Activated B cell treated with CpG ODN at 0.5 μM for 24 hours (primary cell): ENCODE measurements around the gene RHAG. TPM values are rescaled to one million over a fixed set of nuclear protein-coding genes. Genes with fewer than 3 reads are reported as not detected.

Experiments used
- ATAC-seq: fragments of 200-7000 bp; cut with Tn5 transposase; one replicate; pipeline ENCODE4 v1.10.0; 2021; ENCODE audit warnings: low read depth, mild to moderate bottlenecking, moderate library complexity
- CTCF ChIA-PET: fragments of 350-600 bp; sonication (Branson Sonifier 250); formaldehyde crosslinking; loops from one replicate; lab custom pipeline; 2021; ENCODE audit warnings: antibody characterized with exemption; lab: Charles Lee
- POLR2A ChIA-PET: fragments of 350-600 bp; sonication (Branson Sonifier 250); formaldehyde crosslinking; loops from one replicate; lab custom pipeline; 2021; ENCODE audit warnings: antibody characterized with exemption; lab: Charles Lee
- DNase-seq: peaks from one replicate; pipeline ENCODE4 v3.0.0; 2022
- H3K27ac Mint-ChIP-seq: one replicate; pipeline ENCODE4 v1.8.0; 2020; ENCODE audit warnings: mixed read lengths
- H3K27me3 Mint-ChIP-seq: one replicate; pipeline ENCODE4 v1.8.0; 2021; ENCODE audit warnings: mixed read lengths
- H3K36me3 Mint-ChIP-seq: one replicate; pipeline ENCODE4 v1.8.0; 2021; ENCODE audit warnings: low read depth, mixed read lengths
- H3K4me1 Mint-ChIP-seq: one replicate; pipeline ENCODE4 v1.8.0; 2021; ENCODE audit warnings: mixed read lengths
- H3K4me3 Mint-ChIP-seq: one replicate; pipeline ENCODE4 v1.8.0; 2020; ENCODE audit warnings: mild to moderate bottlenecking, mixed read lengths
- H3K9me3 Mint-ChIP-seq: one replicate; pipeline ENCODE4 v1.8.0; 2020; ENCODE audit warnings: mixed read lengths
- intact Hi-C: fragments of 100-400 bp; cut with micrococcal nuclease; formaldehyde crosslinking; loops from one replicate; pipeline ENCODE4 v1.15.1; 2024
- total RNA-seq: library from RNA; stranded (reverse); gene quantifications from 2 replicates; pipeline ENCODE4 v1.2.3, GENCODE V29; 2022
- TF ChIP-seq, protein P1 (sequence below): fragments of 200-600 bp; IDR thresholded peaks from one replicate; pipeline ENCODE4 v1.8.0; 2022; ENCODE audit warnings: antibody characterized with exemption, mild to moderate bottlenecking

RHAG gene
- not detected in 2 replicates for total RNA-seq

DNA sequence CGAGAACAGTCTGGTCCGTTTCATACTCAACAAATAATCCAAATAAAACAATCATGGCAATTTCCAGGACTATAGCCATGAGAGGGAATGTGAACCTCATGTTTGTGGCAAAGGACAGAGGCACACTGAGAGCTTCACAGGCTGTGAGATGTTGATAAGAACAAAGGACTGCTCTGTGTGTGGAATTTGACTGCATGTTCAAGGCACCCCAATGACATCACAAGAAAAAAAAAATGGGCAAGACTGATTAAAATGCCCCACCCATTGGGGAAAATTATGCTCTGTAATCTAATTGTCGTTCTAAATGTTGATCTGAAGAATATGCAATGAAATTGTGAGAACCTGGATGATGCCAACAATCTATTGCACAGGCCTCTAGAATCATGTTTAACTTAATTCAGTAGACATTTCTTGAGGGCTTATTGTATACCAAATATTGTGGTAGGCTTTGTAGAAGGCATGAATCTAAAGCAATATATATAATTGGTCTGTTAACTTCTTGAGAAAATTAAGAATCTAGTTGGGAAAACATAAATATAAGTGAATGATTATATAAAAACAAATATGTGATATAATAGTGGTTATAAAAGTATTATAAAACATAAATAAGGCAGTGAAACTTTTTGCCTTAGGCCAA is at the start of gene RHAG:
RHAG (minus strand) TSS at position 127 of the 637 bp plus-strand sequence; CDS start at position 100, 27 bp downstream.
- Mint-ChIP-seq H3K9me3 (no peaks in the 10 kb centered on the region), H3K36me3 (no peaks in the 10 kb centered on the region), H3K27me3 (no peaks in the 10 kb centered on the region), H3K27ac (no peak within 1 kb of the TSS), H3K4me1 (no peaks in the 10 kb centered on the region), H3K4me3 (no peak within 1 kb of the TSS)
- intact Hi-C loops, result no loop called here
- POLR2A ChIA-PET, result no interaction called here
- DNase-seq (no peak), ATAC-seq (no peak)
- CTCF ChIA-PET, result no interaction called here
- TF ChIP-seq, protein P1, sequence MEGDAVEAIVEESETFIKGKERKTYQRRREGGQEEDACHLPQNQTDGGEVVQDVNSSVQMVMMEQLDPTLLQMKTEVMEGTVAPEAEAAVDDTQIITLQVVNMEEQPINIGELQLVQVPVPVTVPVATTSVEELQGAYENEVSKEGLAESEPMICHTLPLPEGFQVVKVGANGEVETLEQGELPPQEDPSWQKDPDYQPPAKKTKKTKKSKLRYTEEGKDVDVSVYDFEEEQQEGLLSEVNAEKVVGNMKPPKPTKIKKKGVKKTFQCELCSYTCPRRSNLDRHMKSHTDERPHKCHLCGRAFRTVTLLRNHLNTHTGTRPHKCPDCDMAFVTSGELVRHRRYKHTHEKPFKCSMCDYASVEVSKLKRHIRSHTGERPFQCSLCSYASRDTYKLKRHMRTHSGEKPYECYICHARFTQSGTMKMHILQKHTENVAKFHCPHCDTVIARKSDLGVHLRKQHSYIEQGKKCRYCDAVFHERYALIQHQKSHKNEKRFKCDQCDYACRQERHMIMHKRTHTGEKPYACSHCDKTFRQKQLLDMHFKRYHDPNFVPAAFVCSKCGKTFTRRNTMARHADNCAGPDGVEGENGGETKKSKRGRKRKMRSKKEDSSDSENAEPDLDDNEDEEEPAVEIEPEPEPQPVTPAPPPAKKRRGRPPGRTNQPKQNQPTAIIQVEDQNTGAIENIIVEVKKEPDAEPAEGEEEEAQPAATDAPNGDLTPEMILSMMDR, result no peak

DNA sequence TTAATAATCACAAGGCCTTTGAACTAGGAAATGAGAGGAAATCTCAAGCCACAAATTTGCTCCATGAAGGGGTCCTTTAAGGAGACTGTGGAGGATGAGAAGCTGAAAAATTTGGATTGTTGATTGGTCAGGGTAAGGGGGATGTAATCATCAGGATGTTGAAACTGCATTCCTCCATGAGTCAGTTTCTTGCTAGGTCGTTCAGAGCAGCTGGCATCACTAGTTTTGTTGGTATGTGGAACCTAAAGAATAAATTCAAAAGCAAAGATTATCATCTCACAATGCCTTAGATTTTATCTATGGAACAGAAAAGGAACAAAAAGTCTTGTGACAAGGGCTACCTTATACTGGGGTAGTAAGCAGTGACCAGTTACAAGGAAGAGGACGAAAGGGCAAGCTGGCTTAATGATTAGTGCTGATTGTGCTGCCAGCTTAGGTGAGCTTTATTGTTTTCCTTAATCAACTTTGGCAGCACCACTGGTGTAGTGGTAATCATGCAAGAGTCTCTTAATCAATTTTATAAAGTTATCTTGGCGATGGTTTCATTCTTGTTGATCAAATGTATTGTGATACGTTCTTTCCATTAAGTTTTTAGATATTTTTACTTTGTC is 40.1 kb upstream of the RHAG start:
- TF ChIP-seq, protein P1, result no peak
- ATAC-seq (no peak), DNase-seq (no peak)
- no peaks in the 10 kb centered on the region for H3K27me3 Mint-ChIP-seq
- ChIA-PET POLR2A (no interaction called here), CTCF (no interaction called here)
- no peak overlapping the region for H3K27ac Mint-ChIP-seq
- intact Hi-C loops, result no loop called here
- no peak overlapping the region for H3K4me3 Mint-ChIP-seq
- H3K4me1 Mint-ChIP-seq, result no peaks in the 10 kb centered on the region
- no peaks in the 10 kb centered on the region for H3K36me3 Mint-ChIP-seq
- H3K9me3 Mint-ChIP-seq, result peaks cover 6% of the 10 kb centered on the region

DNA sequence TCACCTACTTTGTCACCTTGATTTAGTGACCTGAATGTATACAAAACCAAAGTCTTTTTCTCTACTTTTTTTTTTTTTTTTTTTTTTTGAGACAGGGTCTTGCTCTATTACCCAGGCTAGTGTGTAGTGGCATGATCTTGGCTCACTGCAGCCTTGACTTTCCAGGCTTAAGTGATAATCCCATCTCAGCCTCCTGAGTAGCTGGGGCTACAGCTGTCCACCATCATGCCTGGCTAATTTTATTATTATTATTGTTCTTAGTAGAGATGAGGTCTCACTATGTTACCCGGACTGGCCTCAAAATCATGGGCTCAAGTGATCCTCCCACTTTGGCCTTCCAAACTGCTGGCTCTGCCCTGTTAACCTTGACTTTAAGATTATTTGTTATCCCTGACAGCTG is 39.2 kb upstream of the RHAG start:
- Mint-ChIP-seq H3K27ac (no peak overlapping the region), H3K9me3 (peaks cover 6% of the 10 kb centered on the region), H3K36me3 (no peaks in the 10 kb centered on the region), H3K27me3 (no peaks in the 10 kb centered on the region), H3K4me3 (no peak overlapping the region), H3K4me1 (no peaks in the 10 kb centered on the region)
- intact Hi-C loops, result no loop called here
- POLR2A ChIA-PET, result no interaction called here
- CTCF ChIA-PET, result no interaction called here
- TF ChIP-seq, protein P1, result no peak
- DNase-seq, result no peak
- ATAC-seq, result no peak

DNA sequence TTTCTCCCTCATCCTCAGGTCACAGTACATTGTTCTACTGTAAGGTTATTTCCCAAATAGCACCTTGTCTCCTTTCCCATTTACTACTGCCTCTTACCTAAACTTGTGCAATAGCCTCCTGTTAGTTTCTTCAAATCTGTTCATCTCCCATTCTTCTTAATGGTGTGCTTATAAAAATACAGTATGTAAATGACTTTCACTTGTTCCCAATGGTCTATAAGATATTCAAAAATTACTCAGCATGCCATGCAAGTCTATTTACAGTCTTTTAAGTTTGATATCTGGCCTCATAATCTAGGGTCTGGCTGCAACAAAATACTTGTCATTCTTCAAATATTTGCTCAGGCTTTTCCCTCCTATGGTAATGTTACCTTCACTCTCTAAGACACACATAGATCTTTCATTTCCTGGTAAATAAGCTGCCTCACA is 31.5 kb upstream of the RHAG start:
- ATAC-seq (no peak), DNase-seq (no peak)
- TF ChIP-seq, protein P1, result no peak
- CTCF ChIA-PET, result no interaction called here
- no peaks in the 10 kb centered on the region for H3K36me3 Mint-ChIP-seq
- H3K4me1 Mint-ChIP-seq, result no peaks in the 10 kb centered on the region
- H3K9me3 Mint-ChIP-seq, result peaks cover 10% of the 10 kb centered on the region
- H3K27ac Mint-ChIP-seq, result no peak overlapping the region
- no peaks in the 10 kb centered on the region for H3K27me3 Mint-ChIP-seq
- H3K4me3 Mint-ChIP-seq, result no peak overlapping the region
- intact Hi-C loops, result no loop called here
- POLR2A ChIA-PET, result no interaction called here

DNA sequence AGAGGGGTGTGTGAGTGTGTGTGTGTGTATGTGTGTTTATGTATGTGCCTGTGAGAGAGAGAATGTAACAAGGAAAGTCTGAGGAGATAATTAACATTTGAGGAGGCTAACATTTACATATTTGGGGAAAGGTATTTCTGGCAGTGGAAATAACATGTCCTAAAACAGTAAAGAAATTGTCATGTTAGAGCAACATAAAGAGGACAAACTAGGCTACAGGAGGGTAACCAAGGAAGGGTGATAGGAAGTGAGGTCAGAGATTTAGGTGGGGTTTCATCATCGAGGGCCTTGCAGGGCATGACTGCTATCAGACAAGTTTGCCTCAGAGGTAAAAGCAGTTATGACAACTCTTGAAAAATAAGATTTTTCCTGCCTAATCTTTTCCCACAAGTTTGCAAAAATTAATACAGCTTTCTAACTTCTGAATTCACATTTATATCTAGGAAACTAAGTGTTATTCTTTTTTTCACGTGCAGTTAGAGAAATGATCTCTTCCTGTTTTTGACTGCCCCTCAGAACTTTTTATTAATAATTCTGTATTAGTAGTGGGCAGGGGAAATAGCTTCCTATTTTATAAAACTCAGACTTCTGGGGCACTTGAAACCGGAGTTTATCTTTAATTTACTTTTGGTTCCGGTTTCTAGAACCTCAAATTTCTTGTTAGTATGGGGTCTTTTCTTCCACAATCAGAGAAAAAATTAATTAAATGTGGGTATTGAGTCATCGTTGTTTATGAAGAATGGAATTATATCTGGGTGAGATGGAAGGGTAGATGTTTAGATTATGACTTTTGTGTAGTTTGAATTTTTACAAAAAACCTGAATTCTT is 30.5 kb upstream of the RHAG start:
- ATAC-seq (no peak), DNase-seq (no peak)
- no peaks in the 10 kb centered on the region for H3K4me1 Mint-ChIP-seq
- no peaks in the 10 kb centered on the region for H3K36me3 Mint-ChIP-seq
- POLR2A ChIA-PET, result no interaction called here
- H3K4me3 Mint-ChIP-seq, result no peak overlapping the region
- CTCF ChIA-PET, result no interaction called here
- H3K27me3 Mint-ChIP-seq, result no peaks in the 10 kb centered on the region
- intact Hi-C loops, result no loop called here
- TF ChIP-seq, protein P1, result no peak
- peaks cover 9% of the 10 kb centered on the region for H3K9me3 Mint-ChIP-seq
- no peak overlapping the region for H3K27ac Mint-ChIP-seq
